Measurements from ENCODE around the gene WDR62. TPM values are rescaled to one million over a fixed set of nuclear protein-coding genes. Genes with fewer than 3 reads are reported as not detected.
A peak's percentile ranks its signal among the peaks of the same experiment; 100 is the strongest.

WDR62 gene
- total RNA-seq, 1 experiment from 2014 or later: 30.0 TPM

GRCh38 chr19:36136964-36137686, 82.4 kb downstream of the WDR62 start:
- H4K8ac ChIP-seq (replicated peaks; ENCODE audit: insufficient read length, low read depth, low read length): no peak overlapping the region
- TF ChIP-seq CTCF (conservative IDR thresholded peaks at IDR 0.05): no peak
- H4K91ac ChIP-seq (ENCODE audit: insufficient read length, low read depth, low read length): no peak overlapping the region
- no peak overlapping the region for H2AK5ac ChIP-seq (ENCODE audit: insufficient read length, low read length)
- H3K4me2 ChIP-seq (ENCODE audit: insufficient read depth, insufficient read length, low read length): no peak overlapping the region
- no peak overlapping the region for H3T11ph ChIP-seq (ENCODE audit: low read length)
- Mint-ChIP-seq H3K9me3 (no peaks in the 10 kb centered on the region; a peak in 2 of 5 replicates), H3K4me1 (peaks cover 15 to 19% of the 10 kb centered on the region in 2 experiments), H3K4me3 (peak overlapping the region in 1 of 2 experiments; percentile 60; a peak in 1 of 5 replicates), H3K27me3 (ENCODE audit: low read depth) (peaks cover 2% of the 10 kb centered on the region; the same call in 1 of the 2 replicates), H3K27ac (peak overlapping the region; percentile 25 to 90 (median 67); a peak in 5 of 7 replicates), H3K36me3 (ENCODE audit: insufficient read depth in 1 of 3, low read depth in 3 of 3) (peaks cover 4 to 12% (median 9%) of the 10 kb centered on the region in 3 experiments; a peak in 6 of 7 replicates)
- H3K4me1 ChIP-seq (ENCODE audit: insufficient read depth, low read length): no peaks in the 10 kb centered on the region
- no peaks in the 10 kb centered on the region for H3K27me3 ChIP-seq (ENCODE audit: insufficient read depth, low read length)
- H2BK15ac ChIP-seq (ENCODE audit: low read depth, low read length): no peak overlapping the region
- H3K18ac ChIP-seq (ENCODE audit: insufficient read length, low read depth, low read length): no peak overlapping the region
- H3K9ac ChIP-seq (ENCODE audit: extremely low read depth, insufficient read length, low read length): no peak overlapping the region
- H3K56ac ChIP-seq (ENCODE audit: insufficient read length, low read depth, low read length): no peak overlapping the region
- H3K9me3 ChIP-seq (ENCODE audit: control insufficient read depth, low read depth, low read length): no peaks in the 10 kb centered on the region
- H3K23ac ChIP-seq (ENCODE audit: insufficient read length, low read depth, low read length): no peak overlapping the region
- no peak overlapping the region for H3K14ac ChIP-seq (ENCODE audit: insufficient read depth, low read length)
- no CpG with 5 or more reads among the region's 12 CpGs for WGBS (ENCODE audit: extremely low coverage, insufficient read length, low lambda C conversion rate)
- no peak overlapping the region for H4K5ac ChIP-seq (ENCODE audit: insufficient read length, low read depth, low read length)
- H3K27ac ChIP-seq (ENCODE audit: insufficient read length, low read depth, low read length): no peak overlapping the region
- no peaks in the 10 kb centered on the region for H3K79me2 ChIP-seq (ENCODE audit: insufficient read depth, low read length)
- H2BK120ac ChIP-seq (ENCODE audit: low read depth, low read length, poor library complexity, severe bottlenecking): no peak overlapping the region
- peaks cover 4% of the 10 kb centered on the region for H3K23me2 ChIP-seq (ENCODE audit: insufficient read length, low read depth, low read length, poor library complexity, severe bottlenecking)
- no peak overlapping the region for H2BK12ac ChIP-seq (ENCODE audit: insufficient read length, low read depth, low read length)
- no peak overlapping the region for H3K4ac ChIP-seq (ENCODE audit: low read depth, low read length)
- no peak overlapping the region for H2BK5ac ChIP-seq (ENCODE audit: insufficient read length, low read length)
- H4K20me1 ChIP-seq (ENCODE audit: control insufficient read depth, insufficient read depth, insufficient read length): no peaks in the 10 kb centered on the region
- H2BK20ac ChIP-seq (ENCODE audit: low read depth, low read length, poor library complexity, severe bottlenecking): no peak overlapping the region
- no peak overlapping the region for H2AFZ ChIP-seq (ENCODE audit: low read length)
- no peak for DNase-seq
- H3K79me1 ChIP-seq (ENCODE audit: insufficient read depth, low read depth, low read length, poor library complexity, severe bottlenecking): no peaks in the 10 kb centered on the region

Data from H9 (cell line).